ENCODE measurements around the gene ST3GAL2.

Gene ST3GAL2

DNA sequence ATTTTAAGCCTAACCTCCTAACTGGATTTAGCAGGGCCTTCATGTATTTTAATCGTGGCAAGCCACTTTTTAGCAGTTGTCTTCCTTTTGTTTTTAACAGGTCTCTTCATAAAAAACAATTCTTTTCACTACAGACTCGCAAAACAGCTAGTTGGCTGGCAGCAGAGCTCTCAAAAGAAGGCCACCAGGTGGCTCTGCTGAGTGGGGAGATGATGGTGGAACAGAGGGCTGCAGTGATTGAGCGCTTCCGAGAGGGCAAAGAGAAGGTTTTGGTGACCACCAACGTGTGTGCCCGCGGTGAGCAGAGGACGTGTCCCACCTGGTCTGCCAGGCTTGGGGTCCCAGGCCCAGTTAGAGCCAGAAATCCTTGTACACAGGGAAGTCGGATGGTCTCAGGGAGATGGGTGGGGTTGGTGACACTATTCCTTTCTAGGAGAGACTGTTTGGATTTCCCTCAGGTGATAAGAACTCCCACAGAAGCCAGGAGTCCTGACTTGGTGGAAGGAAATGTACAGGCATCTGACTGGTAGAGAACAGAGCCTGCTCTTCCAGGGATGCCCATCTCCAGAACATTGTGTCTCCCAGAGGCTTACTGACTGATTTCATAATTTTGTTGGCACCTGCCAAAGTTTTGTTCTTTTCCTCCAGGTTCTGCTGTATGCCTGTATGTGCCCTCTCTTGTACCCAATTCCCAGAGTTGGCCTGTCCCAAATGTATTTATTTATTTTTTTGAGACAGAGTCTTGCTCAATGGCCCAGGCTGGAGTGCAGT lies 107.1 kb downstream of the ST3GAL2 start:
- no peaks in the 10 kb centered on the region for H3K27me3 ChIP-seq (ENCODE audit: insufficient read depth, insufficient read length)
- peaks cover 64% of the 10 kb centered on the region for H3K36me3 ChIP-seq (ENCODE audit: insufficient read depth, insufficient read length, low read length)
- no peak overlapping the region for H3K4me3 ChIP-seq (ENCODE audit: insufficient read length, low read depth)
- no peaks in the 10 kb centered on the region for H3K4me1 ChIP-seq (ENCODE audit: insufficient read depth, insufficient read length)
- TF ChIP-seq SUZ12 (IDR thresholded peaks at IDR 0.05; ENCODE audit: extremely low read depth, insufficient read depth, insufficient read length) (no peak), ZNF274 (IDR thresholded peaks at IDR 0.05; ENCODE audit: low read depth, low read length) (no peak), YY1 (IDR thresholded peaks at IDR 0.05; ENCODE audit: insufficient read depth, insufficient read length) (no peak)
- no peak overlapping the region for H3K9ac ChIP-seq (ENCODE audit: insufficient read length, low read depth)
- DNase-seq (ENCODE audit: low read depth, low spot score), result no peak
- H3K9me3 ChIP-seq (ENCODE audit: insufficient read depth, low read length), result no peaks in the 10 kb centered on the region

- Histone ChIP-seq H3K4me3 (ENCODE audit: insufficient read length, low read depth) (no peak overlapping the region), H3K4me1 (ENCODE audit: insufficient read depth, insufficient read length) (no peaks in the 10 kb centered on the region), H3K27me3 (ENCODE audit: insufficient read depth, insufficient read length) (no peaks in the 10 kb centered on the region), H3K36me3 (ENCODE audit: insufficient read depth, insufficient read length, low read length) (peaks cover 64% of the 10 kb centered on the region), H3K9ac (ENCODE audit: insufficient read length, low read depth) (no peak overlapping the region), H3K9me3 (ENCODE audit: insufficient read depth, low read length) (no peaks in the 10 kb centered on the region)
- DNase-seq (ENCODE audit: low read depth, low spot score), result no peak
- TF ChIP-seq SUZ12 (IDR thresholded peaks at IDR 0.05; ENCODE audit: extremely low read depth, insufficient read depth, insufficient read length) (no peak), ZNF274 (IDR thresholded peaks at IDR 0.05; ENCODE audit: low read depth, low read length) (no peak), YY1 (IDR thresholded peaks at IDR 0.05; ENCODE audit: insufficient read depth, insufficient read length) (no peak)
Measured at GRCh38 chr16:70331091-70331490, 107.8 kb downstream of the ST3GAL2 start.
